Caco-2 (cell line): ENCODE data around the gene LAMC2. TPM values are rescaled to one million over a fixed set of nuclear protein-coding genes. Genes with fewer than 3 reads are reported as not detected.

ENCODE experiments used
- BruUV-seq: library from RNA; stranded (reverse); fragments of 400-500 nt; replicated peaks from 2 replicates; lab custom pipeline; 2021; lab: Mats Ljungman, UMichigan
- CTCF ChIA-PET: fragments of 300-600 bp; sonication (Branson Sonifier 250); formaldehyde crosslinking; loops from one replicate; lab custom pipeline; 2022; ENCODE audit warnings: antibody characterized with exemption; lab: Charles Lee
- POLR2A ChIA-PET: fragments of 300-600 bp; sonication (Branson Sonifier 250); formaldehyde crosslinking; loops from one replicate; lab custom pipeline; 2022; ENCODE audit warnings: antibody characterized with exemption; lab: Charles Lee
- DNase-seq, 2 experiments: peaks; one replicate each; pipeline versions ENCODE4 v3.0.0 to v3.0.0-alpha.2; 2020 to 2022
- H3K27me3 ChIP-seq: replicated peaks from 2 replicates; pipeline ENCODE4 v1.6.0; 2011; ENCODE audit warnings: low read length; ENCODE audit not compliant: control insufficient read depth, insufficient read depth
- H3K36me3 ChIP-seq: 2 replicates; pipeline ENCODE4 v1.5.1; 2011; ENCODE audit warnings: low read length; ENCODE audit not compliant: control insufficient read depth, insufficient read depth
- H3K4me1 ChIP-seq: fragments of 250-450 bp; sonication (Bioruptor Pico); 2 replicates; pipeline ENCODE4 v1.5.1; 2020; ENCODE audit warnings: mild to moderate bottlenecking
- H3K4me3 ChIP-seq: 2 replicates; pipeline ENCODE4 v1.5.1; 2011; ENCODE audit warnings: low read depth, mild to moderate bottlenecking, control low read depth, low read length
- H3K9me3 ChIP-seq: fragments of 250-450 bp; sonication (Bioruptor Pico); 2 replicates; pipeline ENCODE4 v1.5.1; 2020; ENCODE audit warnings: mild to moderate bottlenecking, moderate library complexity
- H3K27ac Mint-ChIP-seq: one replicate; pipeline ENCODE4 v1.8.0; 2022; ENCODE audit warnings: mixed read lengths; ENCODE audit not compliant: unreplicated experiment
- H3K27me3 Mint-ChIP-seq: one replicate; pipeline ENCODE4 v1.8.0; 2022; ENCODE audit warnings: mixed read lengths; ENCODE audit not compliant: insufficient read depth, unreplicated experiment
- H3K36me3 Mint-ChIP-seq: one replicate; pipeline ENCODE4 v1.8.0; 2022; ENCODE audit warnings: mild to moderate bottlenecking, mixed read lengths; ENCODE audit not compliant: insufficient read depth, unreplicated experiment
- H3K4me1 Mint-ChIP-seq: one replicate; pipeline ENCODE4 v1.8.0; 2022; ENCODE audit warnings: low read depth, mixed read lengths; ENCODE audit not compliant: unreplicated experiment
- H3K4me3 Mint-ChIP-seq: one replicate; pipeline ENCODE4 v1.8.0; 2022; ENCODE audit warnings: mild to moderate bottlenecking, moderate library complexity, mixed read lengths; ENCODE audit not compliant: unreplicated experiment
- H3K9me3 Mint-ChIP-seq: one replicate; pipeline ENCODE4 v1.8.0; 2022; ENCODE audit warnings: mixed read lengths; ENCODE audit not compliant: unreplicated experiment
- CTCF ChIP-seq, 2 experiments: fragments of 200-600 bp in 1 of 2; IDR thresholded peaks; 1 replicate in 1 of 2; 2 replicates in 1 of 2; pipeline versions ENCODE4 v1.5.1 to v1.8.0; 2011 to 2022; ENCODE audit warnings: antibody characterized with exemption in 1 of 2, control low read depth in 1 of 2, inconsistent platforms in 1 of 2, low read depth in 1 of 2, low read length in 1 of 2, mild to moderate bottlenecking in 1 of 2, moderate library complexity in 1 of 2; ENCODE audit not compliant: insufficient read depth in 1 of 2, severe bottlenecking in 1 of 2, unreplicated experiment in 1 of 2
- intact Hi-C: fragments of 100-400 bp; cut with micrococcal nuclease; formaldehyde crosslinking; loops from one replicate; pipeline ENCODE4 v1.10.0; 2022; ENCODE audit not compliant: unreplicated experiment
- total RNA-seq: library from RNA; stranded (reverse); gene quantifications from 2 replicates; pipeline ENCODE4 v1.2.3, GENCODE V29; 2022

Gene LAMC2
- total RNA-seq, 1 experiment from 2014 or later: 34.9 TPM

GRCh38 chr1:183226963-183227362 lies 40.9 kb downstream of the LAMC2 start:
- intact Hi-C loops: no loop called here
- Histone ChIP-seq H3K9me3 (no peaks in the 10 kb centered on the region), H3K27me3 (no peaks in the 10 kb centered on the region), H3K4me3 (no peak overlapping the region), H3K4me1 (peaks cover 49% of the 10 kb centered on the region), H3K36me3 (no peaks in the 10 kb centered on the region)
- Mint-ChIP-seq H3K9me3 (no peaks in the 10 kb centered on the region), H3K36me3 (peaks cover 20% of the 10 kb centered on the region), H3K27ac (no peak overlapping the region), H3K4me3 (no peak overlapping the region), H3K4me1 (peaks cover 21% of the 10 kb centered on the region), H3K27me3 (no peaks in the 10 kb centered on the region)
- no peak for TF ChIP-seq CTCF (IDR thresholded peaks at IDR 0.05; ENCODE audit: insufficient read depth in 1 of 2, low read depth in 1 of 2, low read length in 1 of 2, severe bottlenecking in 1 of 2, unreplicated experiment in 1 of 2)
- BruUV-seq: no TSS peak
- ChIA-PET CTCF (interaction anchor here (1.3 to 2.3 kb wide), 2 partner anchors 11 to 264 kb away, joined by 4 to 19 read pairs; no protein-coding TSS in a partner anchor), POLR2A (no interaction called here)
- no peak for DNase-seq

- POLR2A ChIA-PET: interaction anchor here (0.9 kb wide), 1 partner anchor 265 kb away, joined by 3 read pairs; no protein-coding TSS in a partner anchor
- Mint-ChIP-seq H3K36me3 (peaks cover 26% of the 10 kb centered on the region), H3K4me3 (no peak overlapping the region), H3K27me3 (no peaks in the 10 kb centered on the region), H3K9me3 (no peaks in the 10 kb centered on the region), H3K4me1 (peaks cover 21% of the 10 kb centered on the region), H3K27ac (no peak overlapping the region)
- peak; percentile 61 to 68 for TF ChIP-seq CTCF (IDR thresholded peaks at IDR 0.05; ENCODE audit: insufficient read depth in 1 of 2, low read depth in 1 of 2, low read length in 1 of 2, severe bottlenecking in 1 of 2, unreplicated experiment in 1 of 2)
- Histone ChIP-seq H3K4me1 (peaks cover 51% of the 10 kb centered on the region), H3K27me3 (no peaks in the 10 kb centered on the region), H3K36me3 (peaks cover 2% of the 10 kb centered on the region; the same call in 1 of the 2 replicates), H3K9me3 (no peaks in the 10 kb centered on the region), H3K4me3 (no peak overlapping the region)
- no TSS peak for BruUV-seq
- DNase-seq: peak; percentile 68 to 71
- CTCF ChIA-PET: interaction anchor here (0.8 to 2.3 kb wide), 5 partner anchors 10 to 265 kb away, joined by 3 to 19 read pairs (median 4); no protein-coding TSS in a partner anchor
- intact Hi-C loops: loop anchor here (1.0 to 2.0 kb wide), 8 partner anchors 32 to 259 kb away; partner anchors contain the start of genes LAMC1 and LAMC2
These were observed 41.6 kb downstream of the LAMC2 start for GRCh38 chr1:183227422-183228346.
